H1 (cell line): Measurements from ENCODE around the gene RASGEF1C. TPM values are rescaled to one million over a fixed set of nuclear protein-coding genes. Genes with fewer than 3 reads are reported as not detected.
A peak's percentile ranks its signal among the peaks of the same experiment; 100 is the strongest.

Experiments used
- CTCF ChIA-PET: fragments of 300-600 bp; sonication (Branson Sonifier 250); formaldehyde crosslinking; loops from one replicate; lab custom pipeline; 2021; ENCODE audit not compliant: partially characterized antibody; lab: Charles Lee
- POLR2A ChIA-PET: fragments of 300-600 bp; sonication (Branson Sonifier 250); formaldehyde crosslinking; loops from one replicate; lab custom pipeline; 2021; ENCODE audit warnings: inconsistent platforms; ENCODE audit not compliant: partially characterized antibody; lab: Charles Lee
- DNase-seq, 2 experiments: peaks; one replicate each; pipeline versions ENCODE4 v3.0.0 to v3.0.0-alpha.2; 2010 to 2022; ENCODE audit warnings: low spot score in 2 of 2, low read depth in 1 of 2, mixed read lengths in 1 of 2
- FAIRE-seq: peaks from 2 replicates; lab custom pipeline; 2011; peaks lifted over from hg19 to GRCh38; lab: Jason Lieb, UNC
- H2AFZ ChIP-seq: 2 replicates; pipeline ENCODE4 v1.8.1; 2012; ENCODE audit warnings: low read length, inconsistent platforms
- H2AK5ac ChIP-seq: 2 replicates; pipeline ENCODE4 v1.6.1; 2013; ENCODE audit warnings: low read depth, low read length
- H2BK120ac ChIP-seq: replicated peaks from 2 replicates; pipeline ENCODE3; 2013; ENCODE audit warnings: low read depth, low read length, inconsistent platforms
- H2BK12ac ChIP-seq: 2 replicates; pipeline ENCODE4 v1.6.1; 2013; ENCODE audit warnings: low read depth, low read length
- H2BK15ac ChIP-seq: 2 replicates; pipeline ENCODE4 v1.6.1; 2013; ENCODE audit warnings: low read length
- H2BK20ac ChIP-seq: 2 replicates; pipeline ENCODE4 v1.6.1; 2013; ENCODE audit warnings: low read length
- H2BK5ac ChIP-seq: 2 replicates; pipeline ENCODE4 v1.6.1; 2013; ENCODE audit warnings: low read depth, low read length
- H3K14ac ChIP-seq: 2 replicates; pipeline ENCODE4 v1.6.1; 2013; ENCODE audit warnings: inconsistent platforms; ENCODE audit not compliant: insufficient read length
- H3K18ac ChIP-seq: 2 replicates; pipeline ENCODE4 v1.6.1; 2013; ENCODE audit warnings: low read length; ENCODE audit errors: extremely low read depth
- H3K23ac ChIP-seq: 2 replicates; pipeline ENCODE4 v1.6.1; 2013; ENCODE audit warnings: inconsistent platforms; ENCODE audit not compliant: insufficient read length
- H3K23me2 ChIP-seq: 2 replicates; pipeline ENCODE4 v1.6.1; 2013; ENCODE audit warnings: low read depth, low read length
- H3K27ac ChIP-seq: 2 replicates; pipeline ENCODE4 v1.6.1; 2011; ENCODE audit warnings: low read depth, low read length, inconsistent platforms
- H3K27me3 ChIP-seq, 4 experiments: replicated peaks in 1 of 4; 1 replicate in 1 of 4; 2 replicates in 3 of 4; pipeline versions ENCODE4 v1.6.1 to v1.8.1; 2011 to 2013; ENCODE audit warnings: low read length in 3 of 4, mild to moderate bottlenecking in 3 of 4, inconsistent platforms in 2 of 4, mixed read lengths in 2 of 4, moderate library complexity in 1 of 4; ENCODE audit not compliant: control insufficient read depth in 3 of 4, insufficient read depth in 3 of 4; ENCODE audit errors: extremely low read depth in 1 of 4
- H3K36me3 ChIP-seq, 4 experiments: 2 replicates each; pipeline versions ENCODE4 v1.6.1 to v1.8.1; 2011 to 2013; ENCODE audit warnings: mild to moderate bottlenecking in 4 of 4, low read length in 3 of 4, moderate library complexity in 2 of 4, control low read depth in 1 of 4, inconsistent platforms in 1 of 4; ENCODE audit not compliant: insufficient read depth in 4 of 4, control insufficient read depth in 2 of 4
- H3K4ac ChIP-seq: replicated peaks from 2 replicates; pipeline ENCODE3; 2013; ENCODE audit warnings: low read length, low read depth, mixed read lengths, inconsistent platforms; ENCODE audit not compliant: insufficient read length
- H3K4me1 ChIP-seq, 4 experiments: replicated peaks in 1 of 4; 1 replicate in 1 of 4; 2 replicates in 3 of 4; pipeline versions ENCODE4 v1.6.1 to v1.8.1; 2011 to 2013; ENCODE audit warnings: low read length in 3 of 4, inconsistent platforms in 2 of 4, mixed read lengths in 1 of 4; ENCODE audit not compliant: insufficient read depth in 4 of 4, control insufficient read depth in 3 of 4
- H3K4me2 ChIP-seq, 2 experiments: 2 replicates each; pipeline versions ENCODE4 v1.6.1 to v1.8.1; 2011 to 2013; ENCODE audit warnings: low read depth in 2 of 2, low read length in 2 of 2, control low read depth in 1 of 2, inconsistent platforms in 1 of 2, mild to moderate bottlenecking in 1 of 2; ENCODE audit not compliant: insufficient read depth in 1 of 2
- H3K4me3 ChIP-seq, 4 experiments: fragments of 200-600, 300-600 bp in 1 of 4; sonication (generic), shearing (Covaris generic), sonication (Bioruptor Twin) in 1 of 4; 2 replicates each; pipeline versions ENCODE4 v1.5.1 to v1.8.1; 2011 to 2016; ENCODE audit warnings: low read length in 4 of 4, low read depth in 3 of 4, control low read depth in 2 of 4, inconsistent platforms in 2 of 4, mild to moderate bottlenecking in 2 of 4, mixed read lengths in 1 of 4, moderate library complexity in 1 of 4; ENCODE audit not compliant: insufficient read depth in 2 of 4; ENCODE audit errors: extremely low read depth in 1 of 4
- H3K56ac ChIP-seq: replicated peaks from 2 replicates; pipeline ENCODE3; 2013; ENCODE audit warnings: low read depth, mild to moderate bottlenecking, mixed read lengths, low read length, inconsistent platforms; ENCODE audit not compliant: insufficient read length
- H3K79me1 ChIP-seq: 2 replicates; pipeline ENCODE4 v1.6.1; 2013; ENCODE audit warnings: low read depth, low read length, control low read depth
- H3K79me2 ChIP-seq, 2 experiments: 2 replicates each; pipeline versions ENCODE4 v1.6.1 to v1.8.1; 2012 to 2013; ENCODE audit warnings: low read length in 2 of 2, mild to moderate bottlenecking in 2 of 2, inconsistent platforms in 1 of 2; ENCODE audit not compliant: insufficient read depth in 2 of 2, control insufficient read depth in 1 of 2
- H3K9ac ChIP-seq, 4 experiments: replicated peaks in 1 of 4; 1 replicate in 1 of 4; 2 replicates in 3 of 4; pipeline versions ENCODE4 v1.6.1 to v1.8.1; 2011 to 2013; ENCODE audit warnings: low read depth in 3 of 4, low read length in 3 of 4, control low read depth in 2 of 4, mild to moderate bottlenecking in 2 of 4, moderate library complexity in 2 of 4, inconsistent platforms in 1 of 4; ENCODE audit errors: extremely low read depth in 1 of 4
- H3K9me3 ChIP-seq, 2 experiments: 2 replicates each; pipeline versions ENCODE4 v1.6.1 to v1.8.1; 2012 to 2013; ENCODE audit warnings: mild to moderate bottlenecking in 2 of 2, moderate library complexity in 2 of 2, control low read depth in 1 of 2, inconsistent platforms in 1 of 2, low read depth in 1 of 2, low read length in 1 of 2, mixed read lengths in 1 of 2; ENCODE audit not compliant: insufficient read depth in 2 of 2
- H4K20me1 ChIP-seq, 2 experiments: replicated peaks in 1 of 2; 2 replicates each; pipeline versions ENCODE3 to v1.8.1; 2011 to 2013; ENCODE audit warnings: inconsistent platforms in 2 of 2, low read length in 2 of 2, mild to moderate bottlenecking in 1 of 2; ENCODE audit not compliant: insufficient read depth in 2 of 2, control insufficient read depth in 1 of 2
- H4K5ac ChIP-seq: 2 replicates; pipeline ENCODE4 v1.6.1; 2013; ENCODE audit warnings: low read length, low read depth, mixed read lengths, inconsistent platforms; ENCODE audit not compliant: insufficient read length
- H4K8ac ChIP-seq: 2 replicates; pipeline ENCODE4 v1.8.0; 2013; ENCODE audit warnings: mild to moderate bottlenecking, moderate library complexity, low read length, inconsistent platforms; ENCODE audit not compliant: insufficient read depth; ENCODE audit errors: extremely low read depth
- H4K91ac ChIP-seq: replicated peaks from 2 replicates; pipeline ENCODE3; 2013; ENCODE audit warnings: low read length, mixed read lengths, inconsistent platforms; ENCODE audit not compliant: insufficient read length
- CTBP2 ChIP-seq: IDR thresholded peaks from 2 replicates; pipeline ENCODE4 v1.7.0; 2011; ENCODE audit warnings: borderline replicate concordance, mild to moderate bottlenecking, moderate library complexity, mixed read lengths, low read length; ENCODE audit not compliant: insufficient read depth, insufficient read length
- EP300 ChIP-seq, 2 experiments: IDR thresholded peaks; 1 replicate in 1 of 2; 2 replicates in 1 of 2; pipeline ENCODE4 v1.6.1; 2011 to 2012; ENCODE audit warnings: low read depth in 2 of 2, low read length in 2 of 2, mild to moderate bottlenecking in 2 of 2, borderline replicate concordance in 1 of 2, inconsistent platforms in 1 of 2, moderate library complexity in 1 of 2
- MAFK ChIP-seq: IDR thresholded peaks from 2 replicates; pipeline ENCODE4 v1.6.1; 2012; ENCODE audit warnings: low read depth, mild to moderate bottlenecking, improper control_type of control experiment, low read length
- NANOG ChIP-seq: IDR thresholded peaks from 2 replicates; pipeline ENCODE4 v1.6.1; 2011; ENCODE audit warnings: low read length, low read depth, mild to moderate bottlenecking, inconsistent platforms; ENCODE audit not compliant: insufficient read depth, poor library complexity, severe bottlenecking
- POLR2A ChIP-seq, 2 experiments: IDR thresholded peaks; 1 replicate in 1 of 2; 2 replicates in 1 of 2; pipeline ENCODE4 v1.6.1; 2011; ENCODE audit warnings: low read depth in 2 of 2, low read length in 2 of 2, mild to moderate bottlenecking in 2 of 2; ENCODE audit errors: control extremely low read depth in 1 of 2
- RXRA ChIP-seq: IDR thresholded peaks from 2 replicates; pipeline ENCODE4 v1.6.1; 2011; ENCODE audit warnings: low read depth, mild to moderate bottlenecking, low read length, moderate library complexity; ENCODE audit not compliant: insufficient read depth
- SIN3A ChIP-seq, 2 experiments: IDR thresholded peaks in 1 of 2; conservative IDR thresholded peaks in 1 of 2; 2 replicates each; pipeline ENCODE4 v1.6.1; 2011 to 2012; ENCODE audit warnings: low read length in 2 of 2, improper control_type of control experiment in 1 of 2, low read depth in 1 of 2, mild to moderate bottlenecking in 1 of 2
- SP4 ChIP-seq: IDR thresholded peaks from 2 replicates; pipeline ENCODE4 v1.6.1; 2012; ENCODE audit warnings: low read length, inconsistent platforms
- USF2 ChIP-seq: IDR thresholded peaks from 2 replicates; pipeline ENCODE4 v1.6.1; 2011; ENCODE audit warnings: low read length, improper control_type of control experiment
- WGBS, 2 experiments: shearing (Covaris generic) in 1 of 2; methylation state at CpG; one replicate each; pipeline versions ENCODE4 v1.1.6 to v1.1.7; 2013 to 2015; ENCODE audit warnings: low lambda C conversion rate in 2 of 2, mixed read lengths in 2 of 2, inconsistent platforms in 1 of 2, low coverage in 1 of 2, missing lambda C conversion rate in 1 of 2; ENCODE audit not compliant: insufficient replicate concordance in 2 of 2, insufficient coverage in 1 of 2, insufficient read length in 1 of 2; ENCODE audit errors: extremely low coverage in 1 of 2, missing lambda C conversion rate in 1 of 2; 5-methylcytosine and 5-hydroxymethylcytosine counted together
- polyA plus RNA-seq, 7 experiments: library from polyadenylated mRNA; depleted of rRNA in 3 of 7; stranded (reverse) in 5 of 7; unstranded in 2 of 7; fragments of >200 nt in 5 of 7; fragments of 200-250 nt in 2 of 7; gene quantifications; 1 replicate in 5 of 7; 2 replicates in 1 of 7; 4 replicates in 1 of 7; pipeline versions ENCODE4 v1.2.1 to v1.2.3, GENCODE V29; 2011 to 2013; ENCODE audit warnings: missing spikeins in 2 of 7, mixed read lengths in 2 of 7
- total RNA-seq: library from RNA; stranded (reverse); fragmentation: NEBNext Ultra II Directional; extraction: Animal tissue kit (Norgen Biotek cat#: 25700); gene quantifications from 2 replicates; pipeline ENCODE4 v1.2.1, GENCODE V29; 2021

Gene RASGEF1C
- total and polyA plus RNA-seq, 2 of the 8 experiments (the other 6 are each of a cell fraction or from before 2014, with no cell fraction given): 0.26 to 0.61 TPM

GRCh38 chr5:180127682-180128670 is 81.0 kb downstream of the RASGEF1C start:
- ChIA-PET POLR2A (interaction anchor here (1.0 kb wide), 1 partner anchor 18 kb away, joined by 4 read pairs; no protein-coding TSS in a partner anchor), CTCF (interaction anchor here (0.6 to 3.3 kb wide), 11 partner anchors 12 to 178 kb away, joined by 3 to 15 read pairs (median 3); partner anchors contain the start of gene RASGEF1C)
- Histone ChIP-seq H2BK20ac (no peak overlapping the region), H3K23me2 (no peaks in the 10 kb centered on the region), H3K79me2 (no peaks in the 10 kb centered on the region), H4K8ac (peak overlapping the region; percentile 47), H2BK120ac (no peak overlapping the region), H3K27me3 (no peaks in the 10 kb centered on the region; a peak in 1 of 7 replicates), H3K18ac (no peak overlapping the region; the same call in 1 of the 2 replicates), H3K4me3 (no peak overlapping the region), H2BK15ac (peak overlapping the region; percentile 31; the same call in 1 of the 2 replicates), H2AK5ac (no peak overlapping the region), H3K27ac (no peak overlapping the region), H3K23ac (no peak overlapping the region), H4K20me1 (peaks cover 0 to 4% of the 10 kb centered on the region in 2 experiments), H3K14ac (no peak overlapping the region), H3K4me2 (no peak overlapping the region), H3K9ac (no peak overlapping the region), H2BK12ac (no peak overlapping the region; the same call in 1 of the 2 replicates), H3K56ac (no peak overlapping the region), H3K4ac (no peak overlapping the region), H3K79me1 (no peaks in the 10 kb centered on the region), H2AFZ (peak overlapping the region; percentile 47), H4K91ac (no peak overlapping the region), H3K36me3 (no peaks in the 10 kb centered on the region), H4K5ac (no peak overlapping the region), H2BK5ac (0 out of 2 replicates have a peak overlapping the region, but pooled peaks have one; percentile 12), H3K4me1 (no peaks in the 10 kb centered on the region), H3K9me3 (no peaks in the 10 kb centered on the region)
- 85% methylated on average over 25 of the region's 25 CpGs; no CpG with 5 or more reads in 1 of the 2 experiments for WGBS, 2 experiments
- peak in 1 of 2 experiments; percentile 45 for DNase-seq
- no peak for FAIRE-seq
- TF ChIP-seq RXRA (no peak), NANOG (no peak), CTBP2 (no peak), POLR2A (IDR thresholded peaks at IDR 0.05; ENCODE audit: control extremely low read depth in 1 of 2, low read depth in 2 of 2, low read length in 2 of 2) (no peak), SIN3A (conservative IDR thresholded peaks at IDR 0.05 in 1 of 2, IDR thresholded peaks at IDR 0.05 in 1 of 2; ENCODE audit: low read depth in 1 of 2, low read length in 2 of 2) (no peak), MAFK (no peak), SP4 (no peak), USF2 (no peak), EP300 (IDR thresholded peaks at IDR 0.05; ENCODE audit: borderline replicate concordance in 1 of 2, low read depth in 2 of 2, low read length in 2 of 2) (no peak)
